IMR-90 (cell line): Measurements from ENCODE around the gene TSPAN32. TPM values are rescaled to one million over a fixed set of nuclear protein-coding genes. Genes with fewer than 3 reads are reported as not detected.

Experiments used
- ATAC-seq: fragments of 200-7000 bp; cut with Tn5 transposase; 2 replicates; pipeline ENCODE4 v1.9.1; 2020; ENCODE audit warnings: low read depth, mild to moderate bottlenecking, moderate library complexity
- BruUV-seq: library from RNA; stranded (reverse); fragments of 400-500 nt; replicated peaks from 2 replicates; lab custom pipeline; 2021; lab: Mats Ljungman, UMichigan
- CTCF ChIA-PET: fragments of 300-600 bp; formaldehyde crosslinking; extraction: SDS; loops from one replicate; lab custom pipeline; 2021; ENCODE audit warnings: antibody characterized with exemption; lab: Yijun Ruan, JAX
- POLR2A ChIA-PET: fragments of 300-600 bp; sonication (Branson Sonifier 250); formaldehyde crosslinking; loops from one replicate; lab custom pipeline; 2022; ENCODE audit warnings: antibody characterized with exemption; ENCODE audit not compliant: unreplicated experiment; lab: Charles Lee
- DNase-seq: peaks from one replicate; pipeline ENCODE4 v3.0.0; 2013
- H2AFZ ChIP-seq: replicated peaks from 2 replicates; pipeline ENCODE3; 2013; ENCODE audit warnings: low read length, mild to moderate bottlenecking; ENCODE audit not compliant: poor library complexity
- H2AK5ac ChIP-seq: 2 replicates; pipeline ENCODE4 v1.6.1; 2013; ENCODE audit warnings: low read depth, low read length, inconsistent platforms
- H2AK9ac ChIP-seq: replicated peaks from 2 replicates; pipeline ENCODE3; 2013; ENCODE audit warnings: mild to moderate bottlenecking, low read depth, low read length, moderate library complexity; ENCODE audit not compliant: poor library complexity
- H2BK120ac ChIP-seq: 2 replicates; pipeline ENCODE4 v1.6.1; 2013; ENCODE audit warnings: low read depth, low read length, inconsistent platforms
- H2BK15ac ChIP-seq: 3 replicates; pipeline ENCODE4 v1.6.1; 2013; ENCODE audit warnings: low read depth, low read length, inconsistent platforms
- H2BK20ac ChIP-seq: 2 replicates; pipeline ENCODE4 v1.6.1; 2013; ENCODE audit warnings: low read depth, mild to moderate bottlenecking, inconsistent platforms, low read length, moderate library complexity
- H2BK5ac ChIP-seq: 2 replicates; pipeline ENCODE4 v1.6.1; 2013; ENCODE audit warnings: mild to moderate bottlenecking, low read depth, low read length, inconsistent platforms; ENCODE audit not compliant: poor library complexity, severe bottlenecking
- H3K14ac ChIP-seq: replicated peaks from 2 replicates; pipeline ENCODE4 v1.6.1; 2013; ENCODE audit warnings: low read depth, low read length, inconsistent platforms
- H3K18ac ChIP-seq: 2 replicates; pipeline ENCODE4 v1.6.1; 2013; ENCODE audit warnings: low read depth, low read length, control low read depth
- H3K23ac ChIP-seq: 2 replicates; pipeline ENCODE4 v1.6.1; 2013; ENCODE audit warnings: low read depth, low read length, inconsistent platforms
- H3K27ac ChIP-seq: 2 replicates; pipeline ENCODE4 v1.5.1; 2013; ENCODE audit warnings: mild to moderate bottlenecking, control low read depth, low read length; ENCODE audit not compliant: insufficient read depth
- H3K27me3 ChIP-seq: 2 replicates; pipeline ENCODE4 v1.6.1; 2013; ENCODE audit warnings: low read length; ENCODE audit not compliant: control insufficient read depth, insufficient read depth
- H3K36me3 ChIP-seq: 2 replicates; pipeline ENCODE4 v1.6.1; 2013; ENCODE audit warnings: low read length, mixed read lengths; ENCODE audit not compliant: control insufficient read depth, insufficient read depth
- H3K4ac ChIP-seq: 2 replicates; pipeline ENCODE4 v1.6.1; 2013; ENCODE audit warnings: low read depth, low read length, inconsistent platforms
- H3K4me1 ChIP-seq: 2 replicates; pipeline ENCODE4 v1.6.1; 2013; ENCODE audit warnings: low read length, mixed read lengths; ENCODE audit not compliant: control insufficient read depth, insufficient read depth
- H3K4me2 ChIP-seq: 2 replicates; pipeline ENCODE4 v1.6.1; 2013; ENCODE audit warnings: low read depth, mild to moderate bottlenecking, control low read depth, low read length, moderate library complexity
- H3K4me3 ChIP-seq: 2 replicates; pipeline ENCODE4 v1.5.1; 2013; ENCODE audit warnings: low read depth, mild to moderate bottlenecking, control low read depth, low read length, moderate library complexity; ENCODE audit not compliant: insufficient read depth
- H3K56ac ChIP-seq: 2 replicates; pipeline ENCODE4 v1.6.1; 2013; ENCODE audit warnings: low read length, inconsistent platforms; ENCODE audit not compliant: insufficient read depth; ENCODE audit errors: extremely low read depth
- H3K79me1 ChIP-seq, 2 experiments: 2 replicates each; pipeline ENCODE4 v1.6.1; 2013; ENCODE audit warnings: low read length in 2 of 2, inconsistent platforms in 1 of 2, low read depth in 1 of 2
- H3K9ac ChIP-seq: 2 replicates; pipeline ENCODE4 v1.6.1; 2013; ENCODE audit warnings: low read depth, low read length, control low read depth
- H3K9me1 ChIP-seq: 2 replicates; pipeline ENCODE4 v1.6.1; 2013; ENCODE audit warnings: low read length, inconsistent platforms; ENCODE audit not compliant: insufficient read depth
- H3K9me3 ChIP-seq: 2 replicates; pipeline ENCODE4 v1.6.1; 2013; ENCODE audit warnings: low read length; ENCODE audit not compliant: control insufficient read depth, insufficient read depth
- H4K20me1 ChIP-seq: 2 replicates; pipeline ENCODE4 v1.6.1; 2013; ENCODE audit warnings: low read length, inconsistent platforms; ENCODE audit not compliant: insufficient read depth
- H4K5ac ChIP-seq: 2 replicates; pipeline ENCODE4 v1.6.1; 2013; ENCODE audit warnings: mild to moderate bottlenecking, low read depth, low read length, control low read depth
- H4K8ac ChIP-seq, 2 experiments: 2 replicates each; pipeline ENCODE4 v1.6.1; 2013; ENCODE audit warnings: low read depth in 2 of 2, low read length in 2 of 2, control low read depth in 1 of 2, inconsistent platforms in 1 of 2
- H4K91ac ChIP-seq: 2 replicates; pipeline ENCODE4 v1.6.1; 2013; ENCODE audit warnings: low read depth, low read length, inconsistent platforms; ENCODE audit not compliant: insufficient read depth
- BHLHE40 ChIP-seq: fragments of 150-350 bp; IDR thresholded peaks from 2 replicates; pipeline ENCODE4 v1.6.1; 2016; ENCODE audit warnings: mild to moderate bottlenecking, low read depth, low read length
- CHD1 ChIP-seq: IDR thresholded peaks from 2 replicates; pipeline ENCODE4 v1.6.1; 2012; ENCODE audit warnings: low read depth, low read length, improper control_type of control experiment
- ELK1 ChIP-seq: fragments of 150-350 bp; IDR thresholded peaks from 2 replicates; pipeline ENCODE4 v1.6.1; 2016; ENCODE audit warnings: low read depth, mild to moderate bottlenecking, low read length, moderate library complexity, borderline replicate concordance
- MAFK ChIP-seq: IDR thresholded peaks from 2 replicates; pipeline ENCODE4 v1.6.1; 2012; ENCODE audit warnings: low read depth, low read length, improper control_type of control experiment
- MAZ ChIP-seq: IDR thresholded peaks from 2 replicates; pipeline ENCODE4 v1.6.1; 2012; ENCODE audit warnings: low read depth, mild to moderate bottlenecking, low read length, improper control_type of control experiment, moderate library complexity, borderline replicate concordance
- MXI1 ChIP-seq: IDR thresholded peaks from 2 replicates; pipeline ENCODE4 v1.6.1; 2012; ENCODE audit warnings: low read depth, mild to moderate bottlenecking, low read length, moderate library complexity, borderline replicate concordance
- NFE2L2 ChIP-seq: fragments of 150-350 bp; IDR thresholded peaks from 2 replicates; pipeline ENCODE4 v1.6.1; 2016; ENCODE audit warnings: low read depth, mild to moderate bottlenecking, low read length
- POLR2A ChIP-seq: IDR thresholded peaks from 2 replicates; pipeline ENCODE4 v1.6.1; 2012; ENCODE audit warnings: mild to moderate bottlenecking, low read depth, low read length
- RAD21 ChIP-seq: IDR thresholded peaks from 2 replicates; pipeline ENCODE4 v1.6.1; 2012; ENCODE audit warnings: low read length, improper control_type of control experiment
- RCOR1 ChIP-seq: IDR thresholded peaks from 2 replicates; pipeline ENCODE4 v1.6.1; 2012; ENCODE audit warnings: mild to moderate bottlenecking, low read length, improper control_type of control experiment; ENCODE audit not compliant: insufficient replicate concordance
- RFX5 ChIP-seq: IDR thresholded peaks from 2 replicates; pipeline ENCODE4 v1.8.0; 2012; ENCODE audit warnings: low read depth, mild to moderate bottlenecking, low read length, moderate library complexity
- SMC3 ChIP-seq: fragments of 150-350 bp; IDR thresholded peaks from 2 replicates; pipeline ENCODE4 v1.6.1; 2016; ENCODE audit warnings: low read depth, mild to moderate bottlenecking, antibody characterized with exemption, low read length, moderate library complexity
- USF2 ChIP-seq: fragments of 150-350 bp; IDR thresholded peaks from 2 replicates; pipeline ENCODE4 v1.6.1; 2017; ENCODE audit warnings: mild to moderate bottlenecking, antibody characterized with exemption, low read length, low read depth
- WGBS, 2 experiments: methylation state at CpG; one replicate each; pipeline versions ENCODE4 v1.1.5 to v1.1.7; 2013; ENCODE audit warnings: missing lambda C conversion rate in 2 of 2; ENCODE audit not compliant: insufficient read length in 1 of 2; ENCODE audit errors: extremely low coverage in 2 of 2; 5-methylcytosine and 5-hydroxymethylcytosine counted together
- dilution Hi-C: fragments of 300-500 bp; cut with HindIII; formaldehyde crosslinking; loops from one replicate; pipeline ENCODE4 v1.14.3; 2018; ENCODE audit warnings: low sequenced_read_pairs; ENCODE audit not compliant: unreplicated experiment
- in situ Hi-C: fragments of 300-500 bp; cut with MboI; formaldehyde crosslinking; loops from 3 replicates; pipeline ENCODE4 v1.14.3; 2019; ENCODE audit warnings: low sequenced_read_pairs, inconsistent platforms, mixed read lengths
- intact Hi-C: fragments of 100-400 bp; cut with micrococcal nuclease; formaldehyde crosslinking; loops from 2 replicates; pipeline ENCODE4 v1.10.0; 2022
- polyA plus RNA-seq, 3 experiments: library from polyadenylated mRNA; depleted of rRNA; stranded (reverse); fragments of >200 nt; gene quantifications; 2 replicates each; pipeline ENCODE4 v1.2.3, GENCODE V29; 2012; ENCODE audit warnings: low replicate concordance in 1 of 3
- total RNA-seq: library from RNA; depleted of rRNA; stranded (reverse); fragments of >200 nt; gene quantifications from 2 replicates; pipeline ENCODE4 v1.2.3, GENCODE V29; 2012

TSPAN32 gene
- total and polyA plus RNA-seq, 2 of the 4 experiments (the other 2 are of a cell fraction), result 0.07 TPM; not detected in 1

- H3K4ac ChIP-seq, result no peak overlapping the region
- no peak overlapping the region for H3K27ac ChIP-seq
- no peak overlapping the region for H3K4me3 ChIP-seq
- no peaks in the 10 kb centered on the region for H3K9me3 ChIP-seq
- POLR2A ChIA-PET, result no interaction called here
- H3K27me3 ChIP-seq, result peaks cover 19% of the 10 kb centered on the region; the same call in 1 of the 2 replicates
- in situ Hi-C loops (no loop called here), intact Hi-C loops (no loop called here), dilution Hi-C loops (no loop called here)
- TF ChIP-seq BHLHE40 (no peak), MAFK (no peak), MAZ (no peak), POLR2A (no peak), MXI1 (no peak), ELK1 (no peak), USF2 (no peak), RAD21 (no peak), RFX5 (no peak), NFE2L2 (no peak), RCOR1 (no peak), CHD1 (no peak), SMC3 (no peak)
- no peaks in the 10 kb centered on the region for H3K9me1 ChIP-seq
- no peak overlapping the region for H3K23ac ChIP-seq
- no TSS peak for BruUV-seq
- H3K56ac ChIP-seq, result no peak overlapping the region
- H2AK9ac ChIP-seq, result no peak overlapping the region
- H3K79me1 ChIP-seq, result no peaks in the 10 kb centered on the region
- H4K91ac ChIP-seq, result no peak overlapping the region
- H2BK15ac ChIP-seq, result no peak overlapping the region
- H3K36me3 ChIP-seq, result no peaks in the 10 kb centered on the region
- CTCF ChIA-PET, result interaction anchor here (1.0 kb wide), 1 partner anchor 121 kb away, joined by 3 read pairs; no protein-coding TSS in a partner anchor
- H3K9ac ChIP-seq, result no peak overlapping the region
- H2AK5ac ChIP-seq, result no peak overlapping the region
- no peak overlapping the region for H2BK120ac ChIP-seq
- no peak overlapping the region for H3K18ac ChIP-seq
- ATAC-seq (no peak), DNase-seq (no peak)
- H2BK20ac ChIP-seq, result no peak overlapping the region
- H3K4me1 ChIP-seq, result no peaks in the 10 kb centered on the region
- H4K20me1 ChIP-seq, result no peaks in the 10 kb centered on the region
- H3K14ac ChIP-seq, result no peak overlapping the region
- H2BK5ac ChIP-seq, result no peak overlapping the region
- no peak overlapping the region for H2AFZ ChIP-seq
- H4K5ac ChIP-seq, result no peak overlapping the region
- H3K4me2 ChIP-seq, result no peak overlapping the region
- H4K8ac ChIP-seq, result no peak overlapping the region
- WGBS, 2 experiments, result no CpG with 5 or more reads among the region's 10 CpGs
Observed at GRCh38 chr11:2299773-2300172, 2.0 kb upstream of the TSPAN32 start.
